ENCODE results near the gene PDK2.

PDK2 gene

GRCh38 chr17:50078430-50078829 lies 16.7 kb upstream of the PDK2 start:
- no peak for TF ChIP-seq CTCF (IDR thresholded peaks at IDR 0.05)
- DNase-seq (ENCODE audit: low spot score): no peak
- Histone ChIP-seq H3K27ac (peak overlapping the region; percentile 51 to 69), H3K4me3 (no peak overlapping the region)

- peak; percentile 69 for TF ChIP-seq CTCF (IDR thresholded peaks at IDR 0.05)
- Histone ChIP-seq H3K4me3 (no peak overlapping the region), H3K27ac (peak overlapping the region; percentile 51 to 69)
- DNase-seq (ENCODE audit: low spot score): no peak
Observed at GRCh38 chr17:50079334-50080095, 15.6 kb upstream of the PDK2 start.

GRCh38 chr17:50080096-50080480 lies 15.1 kb upstream of the PDK2 start:
- no peak for TF ChIP-seq CTCF (IDR thresholded peaks at IDR 0.05)
- Histone ChIP-seq H3K27ac (peak overlapping the region; percentile 51 to 69), H3K4me3 (no peak overlapping the region)
- no peak for DNase-seq (ENCODE audit: low spot score)

- no peak for DNase-seq (ENCODE audit: low spot score)
- no peak overlapping the region for H3K27ac ChIP-seq
- no peak for TF ChIP-seq CTCF (IDR thresholded peaks at IDR 0.05)
- no peak overlapping the region for H3K4me3 ChIP-seq
Observed at GRCh38 chr17:50080827-50081226, 14.3 kb upstream of the PDK2 start.

- no peak overlapping the region for H3K4me3 ChIP-seq
- no peak for TF ChIP-seq CTCF (IDR thresholded peaks at IDR 0.05)
- peak overlapping the region in 1 of 2 donors; percentile 11 for H3K27ac ChIP-seq
- DNase-seq (ENCODE audit: low spot score): no peak
Observed at GRCh38 chr17:50081757-50082156, 13.4 kb upstream of the PDK2 start.

GRCh38 chr17:50087246-50087911 lies 7.8 kb upstream of the PDK2 start:
- TF ChIP-seq CTCF (IDR thresholded peaks at IDR 0.05): peak; percentile 86
- Histone ChIP-seq H3K27ac (peak overlapping the region; percentile 14 to 36), H3K4me3 (no peak overlapping the region)
- DNase-seq (ENCODE audit: low spot score): no peak

Data from coronary artery (tissue), 2 donors.